Mammary epithelial cell (primary cell): ENCODE results near the gene PPP1R1A.

Source experiments
- EZH2 ChIP-seq: IDR thresholded peaks from 2 replicates; pipeline ENCODE4 v1.6.1; 2012; ENCODE audit warnings: low read length, inconsistent platforms, borderline replicate concordance
- TF ChIP-seq, protein P1 (sequence below), 2 donors: IDR thresholded peaks in 1 of 2; conservative IDR thresholded peaks in 1 of 2; 2 replicates each; pipeline ENCODE4 v1.5.1; 2011 to 2012; ENCODE audit warnings: inconsistent platforms in 2 of 2, low read length in 2 of 2, mild to moderate bottlenecking in 2 of 2, control low read depth in 1 of 2, low read depth in 1 of 2; ENCODE audit not compliant: insufficient read depth in 1 of 2; ENCODE audit errors: extremely low read depth in 1 of 2

- TF ChIP-seq, protein P1, sequence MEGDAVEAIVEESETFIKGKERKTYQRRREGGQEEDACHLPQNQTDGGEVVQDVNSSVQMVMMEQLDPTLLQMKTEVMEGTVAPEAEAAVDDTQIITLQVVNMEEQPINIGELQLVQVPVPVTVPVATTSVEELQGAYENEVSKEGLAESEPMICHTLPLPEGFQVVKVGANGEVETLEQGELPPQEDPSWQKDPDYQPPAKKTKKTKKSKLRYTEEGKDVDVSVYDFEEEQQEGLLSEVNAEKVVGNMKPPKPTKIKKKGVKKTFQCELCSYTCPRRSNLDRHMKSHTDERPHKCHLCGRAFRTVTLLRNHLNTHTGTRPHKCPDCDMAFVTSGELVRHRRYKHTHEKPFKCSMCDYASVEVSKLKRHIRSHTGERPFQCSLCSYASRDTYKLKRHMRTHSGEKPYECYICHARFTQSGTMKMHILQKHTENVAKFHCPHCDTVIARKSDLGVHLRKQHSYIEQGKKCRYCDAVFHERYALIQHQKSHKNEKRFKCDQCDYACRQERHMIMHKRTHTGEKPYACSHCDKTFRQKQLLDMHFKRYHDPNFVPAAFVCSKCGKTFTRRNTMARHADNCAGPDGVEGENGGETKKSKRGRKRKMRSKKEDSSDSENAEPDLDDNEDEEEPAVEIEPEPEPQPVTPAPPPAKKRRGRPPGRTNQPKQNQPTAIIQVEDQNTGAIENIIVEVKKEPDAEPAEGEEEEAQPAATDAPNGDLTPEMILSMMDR (conservative IDR thresholded peaks at IDR 0.05 in 1 of 2, IDR thresholded peaks at IDR 0.05 in 1 of 2; ENCODE audit: extremely low read depth in 1 of 2, insufficient read depth in 1 of 2, low read depth in 1 of 2, low read length in 2 of 2) = no peak
- TF ChIP-seq EZH2 = peak; percentile 27
These were observed at the start of gene PPP1R1A for GRCh38 chr12:54588110-54588889.
